ENCODE results near the gene FGF9. TPM values are rescaled to one million over a fixed set of nuclear protein-coding genes. Genes with fewer than 3 reads are reported as not detected.

FGF9 gene
- total RNA-seq, 1 donor from 2014 or later, result 0.75 TPM

- H3K4me3 ChIP-seq (ENCODE audit: low read depth, low read length), result no peak overlapping the region
- TF ChIP-seq CTCF (conservative IDR thresholded peaks at IDR 0.05; ENCODE audit: low read depth, low read length), result no peak
These were observed 24.0 kb downstream of the FGF9 start for GRCh38 chr13:21694831-21695230.

DNA sequence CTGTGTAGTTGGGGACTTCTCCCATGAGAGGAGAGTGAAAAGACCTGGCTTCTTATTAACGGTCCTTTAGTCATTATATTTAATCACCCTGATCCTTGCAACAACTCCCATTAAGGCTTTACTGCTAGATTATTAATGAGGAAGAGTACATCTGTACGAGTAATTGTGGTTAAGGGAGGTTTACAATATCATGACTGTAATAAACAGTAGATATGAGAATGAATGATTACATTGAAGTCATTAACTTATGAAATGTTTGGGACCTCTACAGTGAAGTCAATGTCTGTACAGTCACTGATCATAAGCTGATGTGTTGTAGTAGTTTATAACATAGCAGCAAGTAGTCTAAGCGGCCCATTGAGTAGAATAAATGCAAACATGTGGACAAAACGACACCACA lies 24.7 kb downstream of the FGF9 start:
- DNase-seq (ENCODE audit: low read depth), result no peak
- H3K4me3 ChIP-seq (ENCODE audit: low read depth, low read length), result no peak overlapping the region
- TF ChIP-seq CTCF (conservative IDR thresholded peaks at IDR 0.05; ENCODE audit: low read depth, low read length), result no peak

More at GRCh38 chr13:21694831-21695230, 24.0 kb downstream of the FGF9 start:
- DNase-seq (ENCODE audit: low read depth), result no peak

DNA sequence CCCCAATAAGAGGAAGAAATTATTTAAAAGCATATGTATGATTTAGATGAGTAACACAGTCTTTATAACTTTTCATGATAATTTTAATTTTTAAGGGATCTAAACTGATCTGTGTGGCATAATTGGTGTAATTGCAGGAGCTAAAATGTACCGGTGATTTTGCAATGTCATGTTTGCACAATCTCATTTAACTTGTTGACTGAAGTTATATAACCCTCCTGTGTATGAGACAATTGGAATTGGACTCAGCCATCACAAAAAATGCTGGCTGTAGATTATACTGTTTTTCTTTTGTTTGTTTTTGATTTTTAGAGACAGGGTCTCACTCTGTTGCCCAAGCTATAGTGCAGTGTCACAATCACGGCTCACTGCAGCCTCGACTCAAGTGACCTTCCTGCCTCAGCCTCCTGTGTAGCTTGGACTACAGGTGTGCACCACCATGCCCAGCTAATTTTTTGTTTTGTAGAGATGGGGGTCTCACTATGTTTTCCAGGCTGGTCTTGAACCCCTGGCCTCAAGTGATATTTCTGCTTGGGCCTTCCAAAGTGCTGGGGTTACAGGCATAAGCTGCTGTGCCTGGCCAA lies 26.1 kb downstream of the FGF9 start:
- TF ChIP-seq CTCF (conservative IDR thresholded peaks at IDR 0.05; ENCODE audit: low read depth, low read length), result no peak
- no peak for DNase-seq (ENCODE audit: low read depth)
- no peak overlapping the region for H3K4me3 ChIP-seq (ENCODE audit: low read depth, low read length)

DNA sequence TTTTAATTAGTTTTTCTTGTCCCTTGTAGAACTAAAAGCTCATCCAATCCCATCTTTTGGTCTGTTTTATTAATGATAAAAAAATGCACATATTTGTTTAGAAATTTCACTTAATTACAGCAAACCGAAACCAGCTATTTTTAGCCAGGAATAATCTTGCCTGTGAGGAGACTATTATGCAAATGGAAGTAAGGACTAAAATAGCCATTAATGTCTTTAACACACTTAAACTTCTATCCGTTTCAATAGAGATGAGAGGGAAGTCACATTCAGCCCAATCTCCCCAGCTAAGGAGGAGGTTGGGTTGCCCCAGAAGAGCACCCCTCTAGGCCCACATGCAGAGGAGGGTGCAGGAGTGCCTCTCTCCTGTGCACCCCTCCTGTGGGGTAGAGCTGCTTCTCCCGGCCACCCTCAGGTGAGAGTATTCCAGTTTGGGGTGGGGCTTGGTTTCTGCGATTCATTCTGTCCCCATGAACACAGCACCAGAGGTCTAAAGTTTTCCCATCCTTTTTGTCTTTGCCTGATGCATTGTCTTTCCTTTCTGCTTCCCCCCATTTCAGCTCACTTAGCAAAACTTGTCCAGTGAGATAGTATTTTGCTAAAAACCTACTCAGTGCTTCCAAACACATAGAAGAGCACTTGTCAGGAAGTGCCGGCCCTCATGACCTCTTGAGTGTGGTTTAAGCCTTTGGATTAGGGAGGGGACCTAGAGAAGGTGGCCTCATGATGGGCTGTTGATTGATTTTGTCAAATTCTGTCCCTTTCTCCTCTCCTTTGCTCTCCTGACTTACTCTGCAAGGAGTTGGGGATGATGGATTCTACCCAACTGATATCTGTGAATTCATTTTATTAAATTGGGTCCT lies 28.2 kb downstream of the FGF9 start:
- no peak for DNase-seq (ENCODE audit: low read depth)
- TF ChIP-seq CTCF (conservative IDR thresholded peaks at IDR 0.05; ENCODE audit: low read depth, low read length), result no peak
- H3K4me3 ChIP-seq (ENCODE audit: low read depth, low read length), result no peak overlapping the region

- no peak for TF ChIP-seq CTCF (conservative IDR thresholded peaks at IDR 0.05; ENCODE audit: low read depth, low read length)
- no peak overlapping the region for H3K4me3 ChIP-seq (ENCODE audit: low read depth, low read length)
- no peak for DNase-seq (ENCODE audit: low read depth)
These were observed 30.6 kb downstream of the FGF9 start for GRCh38 chr13:21701460-21701859.

GRCh38 chr13:21703846-21704245 lies 33.0 kb downstream of the FGF9 start:
- H3K4me3 ChIP-seq (ENCODE audit: low read depth, low read length), result no peak overlapping the region
- TF ChIP-seq CTCF (conservative IDR thresholded peaks at IDR 0.05; ENCODE audit: low read depth, low read length), result no peak
- DNase-seq (ENCODE audit: low read depth), result no peak

All from epithelial cell of proximal tubule (primary cell).